ENCODE data around the gene RBBP5.
"Not testable (repeated sequence)": the region's sequence is repeated elsewhere in the genome, so short reads cannot be mapped to it uniquely, and the experiment has no call there.

Gene RBBP5

GRCh38 chr1:205121660-205122488 lies at the start of gene RBBP5:
TSS of gene RBBP5 (minus strand) at chr1:205121978. CDS start at chr1:205121873, 105 bp downstream.
- in situ Hi-C loops (cut with MboI; ENCODE audit: low sequenced_read_pairs) = no loop called here

- in situ Hi-C loops (cut with MboI; ENCODE audit: low sequenced_read_pairs) = no loop called here
Measured at GRCh38 chr1:205171369-205171768, 49.6 kb upstream of the RBBP5 start.

- in situ Hi-C loops (cut with MboI; ENCODE audit: low sequenced_read_pairs) = no loop called here
Measured at GRCh38 chr1:205170532-205171269, 48.9 kb upstream of the RBBP5 start.

- in situ Hi-C loops (cut with MboI; ENCODE audit: low sequenced_read_pairs) = no loop called here
Measured at GRCh38 chr1:205169248-205169647, 47.5 kb upstream of the RBBP5 start.

- in situ Hi-C loops (cut with MboI; ENCODE audit: low sequenced_read_pairs) = no loop called here
Measured at GRCh38 chr1:205168291-205168690, 46.5 kb upstream of the RBBP5 start.

GRCh38 chr1:205162301-205162700 lies 40.5 kb upstream of the RBBP5 start:
- in situ Hi-C loops (cut with MboI; ENCODE audit: low sequenced_read_pairs) = no loop called here

GRCh38 chr1:205161076-205161475 lies 39.3 kb upstream of the RBBP5 start:
- in situ Hi-C loops (cut with MboI; ENCODE audit: low sequenced_read_pairs) = no loop called here

- in situ Hi-C loops (cut with MboI; ENCODE audit: low sequenced_read_pairs) = no loop called here
Measured at GRCh38 chr1:205158048-205158616, 36.4 kb upstream of the RBBP5 start.

GRCh38 chr1:205155665-205156377 lies 34.0 kb upstream of the RBBP5 start:
- in situ Hi-C loops (cut with MboI; ENCODE audit: low sequenced_read_pairs) = not testable (repeated sequence)

GRCh38 chr1:205152505-205152904 lies 30.7 kb upstream of the RBBP5 start:
- in situ Hi-C loops (cut with MboI; ENCODE audit: low sequenced_read_pairs) = no loop called here

GRCh38 chr1:205150651-205151428 lies 29.1 kb upstream of the RBBP5 start:
- in situ Hi-C loops (cut with MboI; ENCODE audit: low sequenced_read_pairs) = no loop called here

- in situ Hi-C loops (cut with MboI; ENCODE audit: low sequenced_read_pairs) = no loop called here
Measured at GRCh38 chr1:205147191-205147835, 25.5 kb upstream of the RBBP5 start.

GRCh38 chr1:205144751-205145150 lies 23.0 kb upstream of the RBBP5 start:
- in situ Hi-C loops (cut with MboI; ENCODE audit: low sequenced_read_pairs) = no loop called here

GRCh38 chr1:205144046-205144720 lies 22.4 kb upstream of the RBBP5 start:
- in situ Hi-C loops (cut with MboI; ENCODE audit: low sequenced_read_pairs) = no loop called here

- in situ Hi-C loops (cut with MboI; ENCODE audit: low sequenced_read_pairs) = no loop called here
Measured at GRCh38 chr1:205142102-205142469, 20.3 kb upstream of the RBBP5 start.

- in situ Hi-C loops (cut with MboI; ENCODE audit: low sequenced_read_pairs) = no loop called here
Measured at GRCh38 chr1:205141236-205142101, 19.7 kb upstream of the RBBP5 start.

GRCh38 chr1:205140113-205140512 lies 18.3 kb upstream of the RBBP5 start:
- in situ Hi-C loops (cut with MboI; ENCODE audit: low sequenced_read_pairs) = no loop called here

GRCh38 chr1:205137901-205138300 lies 16.1 kb upstream of the RBBP5 start:
- in situ Hi-C loops (cut with MboI; ENCODE audit: low sequenced_read_pairs) = no loop called here

Data from hTERT RPE-1 (cell line).